NCI-H82 (cell line): ENCODE data around the gene SERINC3.
"Not testable (repeated sequence)": the region's sequence is repeated elsewhere in the genome, so short reads cannot be mapped to it uniquely, and the experiment has no call there.

ENCODE experiments used
- DNase-seq: peaks from one replicate; lab custom pipeline; 2025; lab: John Stamatoyannopoulos, UW

SERINC3 gene

GRCh38 chr20:44491635-44492395 lies 30.1 kb downstream of the SERINC3 start:
- DNase-seq: no peak

- DNase-seq: no peak
Measured at GRCh38 chr20:44489931-44490330, 31.9 kb downstream of the SERINC3 start.

- no peak for DNase-seq
Measured at GRCh38 chr20:44489223-44489622, 32.6 kb downstream of the SERINC3 start.

GRCh38 chr20:44488551-44488950 lies 33.3 kb downstream of the SERINC3 start:
- no peak for DNase-seq

- no peak for DNase-seq
Measured at GRCh38 chr20:44485830-44486198, 36.1 kb downstream of the SERINC3 start.

- no peak for DNase-seq
Measured at GRCh38 chr20:44485078-44485829, 36.6 kb downstream of the SERINC3 start.

GRCh38 chr20:44483112-44483511 lies 38.8 kb downstream of the SERINC3 start:
- no peak for DNase-seq

- no peak for DNase-seq
Measured at GRCh38 chr20:44481719-44482416, 40.0 kb downstream of the SERINC3 start.

- DNase-seq: no peak
Measured at GRCh38 chr20:44480097-44480496, 41.8 kb downstream of the SERINC3 start.

- DNase-seq: no peak
Measured at GRCh38 chr20:44479643-44480042, 42.2 kb downstream of the SERINC3 start.

GRCh38 chr20:44478206-44478605 lies 43.7 kb downstream of the SERINC3 start:
- DNase-seq: no peak

- DNase-seq: no peak
Measured at GRCh38 chr20:44477151-44477550, 44.7 kb downstream of the SERINC3 start.

GRCh38 chr20:44475694-44476560 lies 45.9 kb downstream of the SERINC3 start, which contains the start of gene TTPAL:
TTPAL (plus strand) TSS chr20:44475874; CDS start chr20:44480000, 4,126 bp downstream.
- peak; percentile 93 for DNase-seq

GRCh38 chr20:44475372-44475693 lies 46.5 kb downstream of the SERINC3 start:
- no peak for DNase-seq

- not testable (repeated sequence) for DNase-seq
Measured at GRCh38 chr20:44472283-44472682, 49.6 kb downstream of the SERINC3 start.

- DNase-seq: peak; percentile 9
Measured at GRCh38 chr20:44471481-44471882, 50.4 kb downstream of the SERINC3 start.

GRCh38 chr20:44470327-44470726 lies 51.5 kb downstream of the SERINC3 start:
- no peak for DNase-seq

GRCh38 chr20:44468044-44468782 lies 53.7 kb downstream of the SERINC3 start:
- no peak for DNase-seq

GRCh38 chr20:44467289-44467883 lies 54.5 kb downstream of the SERINC3 start:
- DNase-seq: peak; percentile 15

GRCh38 chr20:44465001-44465560 lies 56.8 kb downstream of the SERINC3 start:
- no peak for DNase-seq
